Measurements from ENCODE around the gene NEDD4.

- TF ChIP-seq CTCF (IDR thresholded peaks at IDR 0.05) (no peak), POLR2AphosphoS5 (IDR thresholded peaks at IDR 0.05) (no peak), POLR2A (IDR thresholded peaks at IDR 0.05) (no peak)
Measured at GRCh38 chr15:55827955-55828354, 165.5 kb downstream of the NEDD4 start.
